Caki2 (cell line): Measurements from ENCODE around the gene SLITRK2. TPM values are rescaled to one million over a fixed set of nuclear protein-coding genes. Genes with fewer than 3 reads are reported as not detected.

Source experiments
- DNase-seq: peaks from one replicate; pipeline ENCODE4 v3.0.0-alpha.2; 2015; ENCODE audit warnings: low read depth
- in situ Hi-C: cut with HindIII; loops from 2 replicates; pipeline ENCODE4 v1.10.0; 2016; ENCODE audit warnings: low sequenced_read_pairs, low pct_unique_long_range_greater_than_20kb, mixed read lengths
- total RNA-seq: library from RNA; depleted of rRNA; stranded (reverse); fragments of >200 nt; shearing (Covaris generic); gene quantifications from 2 replicates; pipeline ENCODE4 v1.2.3, GENCODE V29; 2014; ENCODE audit warnings: low replicate concordance; rRNA removed

SLITRK2 gene
- 0.03 TPM in 1 of 2 replicates, not detected in the other for total RNA-seq

- DNase-seq, result peak; percentile 22
- in situ Hi-C loops, result no loop called here
These were observed at the start of gene SLITRK2 for GRCh38 chrX:145817331-145818185. Gene SLITRK2, plus strand, starts transcription at chrX:145817829. Its CDS starts 4,597 bp downstream, at chrX:145822426.

- no peak for DNase-seq
- in situ Hi-C loops, result no loop called here
These were observed 44.6 kb upstream of the SLITRK2 start for GRCh38 chrX:145773006-145773405.

GRCh38 chrX:145792281-145792680 lies 25.3 kb upstream of the SLITRK2 start:
- DNase-seq, result no peak
- in situ Hi-C loops, result no loop called here

GRCh38 chrX:145803508-145803907 lies 14.1 kb upstream of the SLITRK2 start:
- no peak for DNase-seq
- in situ Hi-C loops, result no loop called here

GRCh38 chrX:145813081-145813480 lies 4.5 kb upstream of the SLITRK2 start:
- DNase-seq, result no peak
- in situ Hi-C loops, result no loop called here

- in situ Hi-C loops, result no loop called here
- no peak for DNase-seq
These were observed 871 bp upstream of the SLITRK2 start for GRCh38 chrX:145816601-145817315.

- in situ Hi-C loops, result no loop called here
- DNase-seq, result no peak
These were observed 821 bp downstream of the SLITRK2 start for GRCh38 chrX:145818186-145819113.

- no peak for DNase-seq
- in situ Hi-C loops, result no loop called here
These were observed 3.2 kb downstream of the SLITRK2 start for GRCh38 chrX:145820825-145821224.

- in situ Hi-C loops, result no loop called here
- DNase-seq, result no peak
These were observed 3.8 kb downstream of the SLITRK2 start for GRCh38 chrX:145821291-145821897.

- in situ Hi-C loops, result no loop called here
- no peak for DNase-seq
These were observed 4.4 kb downstream of the SLITRK2 start for GRCh38 chrX:145821898-145822571.

GRCh38 chrX:145823132-145823531 lies 5.5 kb downstream of the SLITRK2 start:
- no peak for DNase-seq
- in situ Hi-C loops, result no loop called here

GRCh38 chrX:145825896-145826295 lies 8.3 kb downstream of the SLITRK2 start:
- no peak for DNase-seq
- in situ Hi-C loops, result no loop called here

GRCh38 chrX:145826466-145826865 lies 8.8 kb downstream of the SLITRK2 start:
- no peak for DNase-seq
- in situ Hi-C loops, result no loop called here

GRCh38 chrX:145832796-145833195 lies 15.2 kb downstream of the SLITRK2 start:
- DNase-seq, result no peak
- in situ Hi-C loops, result no loop called here

- in situ Hi-C loops, result no loop called here
- DNase-seq, result no peak
These were observed 22.9 kb downstream of the SLITRK2 start for GRCh38 chrX:145840531-145840930.

- DNase-seq, result no peak
- in situ Hi-C loops, result no loop called here
These were observed 25.7 kb downstream of the SLITRK2 start for GRCh38 chrX:145843146-145843904.

GRCh38 chrX:145844886-145845285 lies 27.3 kb downstream of the SLITRK2 start:
- in situ Hi-C loops, result no loop called here
- no peak for DNase-seq
